ENCODE results near the gene OGFR. TPM values are rescaled to one million over a fixed set of nuclear protein-coding genes. Genes with fewer than 3 reads are reported as not detected.

The OGFR gene
- total and polyA plus RNA-seq, 2 donors (not counting 3 experiments of a cell fraction or from before 2014, with no cell fraction given), result 30.8 to 44.0 TPM

GRCh38 chr20:62768234-62768546 is 36.4 kb upstream of the OGFR start:
- Histone ChIP-seq H3K36me3 (ENCODE audit: control insufficient read depth in 2 of 2, extremely low read depth in 1 of 2, insufficient read depth in 2 of 2, low read length in 2 of 2) (no peaks in the 10 kb centered on the region), H3K4me1 (ENCODE audit: control insufficient read depth, extremely low read depth, insufficient read depth, low read length) (peaks cover 7% of the 10 kb centered on the region), H2AFZ (ENCODE audit: low read depth, low read length) (no peak overlapping the region), H3K9me1 (replicated peaks; ENCODE audit: control insufficient read depth, extremely low read depth, insufficient read depth, low read length) (no peaks in the 10 kb centered on the region), H3K4me2 (ENCODE audit: insufficient read depth, low read length) (no peak overlapping the region), H3K79me2 (ENCODE audit: control insufficient read depth, insufficient read depth, low read length) (no peaks in the 10 kb centered on the region), H4K20me1 (replicated peaks; ENCODE audit: control insufficient read depth, extremely low read depth, insufficient read depth, low read length) (no peaks in the 10 kb centered on the region), H3K27me3 (ENCODE audit: control insufficient read depth in 2 of 2, insufficient read depth in 2 of 2, low read length in 2 of 2) (no peaks in the 10 kb centered on the region), H3K27ac (ENCODE audit: insufficient read depth, low read depth, low read length) (no peak overlapping the region), H3K9me3 (replicated peaks; ENCODE audit: control insufficient read depth, insufficient read depth, low read length) (no peaks in the 10 kb centered on the region), H3K9ac (replicated peaks; ENCODE audit: extremely low read depth, insufficient read depth, low read length) (no peak overlapping the region), H3K4me3 (replicated peaks in 1 of 3; ENCODE audit: insufficient read depth in 1 of 3, low read depth in 1 of 3, low read length in 3 of 3) (no peak overlapping the region)
- POLR2A ChIA-PET, result no interaction called here
- TF ChIP-seq POLR2A (IDR thresholded peaks at IDR 0.05; ENCODE audit: low read depth, low read length), result no peak
- dilution Hi-C loops (cut with MboI; ENCODE audit: extremely low pct_ligation_motif_present, low sequenced_read_pairs) (no loop called here), intact Hi-C loops (cut with micrococcal nuclease) (no loop called here)
- no peak for DNase-seq (ENCODE audit: low read depth, low spot score)
- FAIRE-seq, result no peak
- no TSS peak for BruUV-seq (replicated peaks)
- CTCF ChIA-PET, result interaction anchor here (0.7 to 1.3 kb wide), 4 partner anchors 17 to 65 kb away, joined by 3 to 5 read pairs (median 4); no protein-coding TSS in a partner anchor

- peak; percentile 25 for DNase-seq (ENCODE audit: low read depth, low spot score)
- BruUV-seq (replicated peaks), result no TSS peak
- no peak overlapping the region for H3K4me3 ChIP-seq (replicated peaks in 1 of 3; ENCODE audit: insufficient read depth in 1 of 3, low read depth in 1 of 3, low read length in 3 of 3)
- CTCF ChIA-PET, result interaction anchor here (0.7 to 1.3 kb wide), 4 partner anchors 17 to 65 kb away, joined by 3 to 5 read pairs (median 4); no protein-coding TSS in a partner anchor
- dilution Hi-C loops (cut with MboI; ENCODE audit: extremely low pct_ligation_motif_present, low sequenced_read_pairs), result no loop called here
- H3K4me1 ChIP-seq (ENCODE audit: control insufficient read depth, extremely low read depth, insufficient read depth, low read length), result peaks cover 11% of the 10 kb centered on the region
- TF ChIP-seq CTCF (IDR thresholded peaks at IDR 0.05; ENCODE audit: extremely low read depth in 1 of 2, insufficient read depth in 1 of 2, low read depth in 1 of 2, low read length in 2 of 2), result no peak
- TF ChIP-seq GATA2 (IDR thresholded peaks at IDR 0.05; ENCODE audit: insufficient read depth, insufficient read length, low read depth, low read length), result no peak
- peak; percentile 43 for TF ChIP-seq MAX (IDR thresholded peaks at IDR 0.05; ENCODE audit: insufficient read depth, insufficient read length)
- TF ChIP-seq EZH2 (IDR thresholded peaks at IDR 0.05; ENCODE audit: borderline replicate concordance, low read depth, low read length, severe bottlenecking), result no peak
- H3K27ac ChIP-seq (ENCODE audit: insufficient read depth, low read depth, low read length), result no peak overlapping the region
- FAIRE-seq, result no peak
- intact Hi-C loops (cut with micrococcal nuclease), result no loop called here
- no peaks in the 10 kb centered on the region for H4K20me1 ChIP-seq (replicated peaks; ENCODE audit: control insufficient read depth, extremely low read depth, insufficient read depth, low read length)
- H3K9me1 ChIP-seq (replicated peaks; ENCODE audit: control insufficient read depth, extremely low read depth, insufficient read depth, low read length), result no peaks in the 10 kb centered on the region
- no peak overlapping the region for H2AFZ ChIP-seq (ENCODE audit: low read depth, low read length)
- no peaks in the 10 kb centered on the region for H3K79me2 ChIP-seq (ENCODE audit: control insufficient read depth, insufficient read depth, low read length)
- H3K27me3 ChIP-seq (ENCODE audit: control insufficient read depth in 2 of 2, insufficient read depth in 2 of 2, low read length in 2 of 2), result no peaks in the 10 kb centered on the region
- H3K36me3 ChIP-seq (ENCODE audit: control insufficient read depth in 2 of 2, extremely low read depth in 1 of 2, insufficient read depth in 2 of 2, low read length in 2 of 2), result no peaks in the 10 kb centered on the region
- H3K9ac ChIP-seq (replicated peaks; ENCODE audit: extremely low read depth, insufficient read depth, low read length), result no peak overlapping the region
- H3K4me2 ChIP-seq (ENCODE audit: insufficient read depth, low read length), result no peak overlapping the region
- H3K9me3 ChIP-seq (replicated peaks; ENCODE audit: control insufficient read depth, insufficient read depth, low read length), result no peaks in the 10 kb centered on the region
- POLR2A ChIA-PET, result no interaction called here
Measured at GRCh38 chr20:62768551-62769287, 35.9 kb upstream of the OGFR start.
